ENCODE measurements around the gene PPIP5K2. TPM values are rescaled to one million over a fixed set of nuclear protein-coding genes. Genes with fewer than 3 reads are reported as not detected.

PPIP5K2 gene
- total RNA-seq, 1 donor from 2014 or later, result 71.5 TPM

- Mint-ChIP-seq H3K27ac (no peak overlapping the region), H3K36me3 (no peaks in the 10 kb centered on the region), H3K27me3 (no peaks in the 10 kb centered on the region), H3K9me3 (no peaks in the 10 kb centered on the region), H3K4me1 (ENCODE audit: unreplicated experiment) (peaks cover 10% of the 10 kb centered on the region), H3K4me3 (peak overlapping the region; percentile 13)
- no peak for DNase-seq (ENCODE audit: extremely low spot score, unreplicated experiment)
- peak; percentile 29 for TF ChIP-seq CTCF (conservative IDR thresholded peaks at IDR 0.05)
These were observed 136.1 kb downstream of the PPIP5K2 start for GRCh38 chr5:103256178-103256577.

- Mint-ChIP-seq H3K27ac (peak within 1 kb of the TSS; percentile 88), H3K4me3 (peak within 1 kb of the TSS; percentile 95), H3K9me3 (no peaks in the 10 kb centered on the region), H3K4me1 (ENCODE audit: unreplicated experiment) (peaks cover 23% of the 10 kb centered on the region), H3K36me3 (no peaks in the 10 kb centered on the region), H3K27me3 (no peaks in the 10 kb centered on the region)
- TF ChIP-seq CTCF (conservative IDR thresholded peaks at IDR 0.05), result no peak
- DNase-seq (ENCODE audit: extremely low spot score, unreplicated experiment), result peak; percentile 96
These were observed 138.4 kb downstream of the PPIP5K2 start, which contains the start of gene MACIR for GRCh38 chr5:103258368-103258956. Gene MACIR (plus strand): TSS chr5:103258763. CDS start chr5:103275920, 17,157 bp downstream.

GRCh38 chr5:103258957-103259704, 139.0 kb downstream of the PPIP5K2 start:
- no peak for TF ChIP-seq CTCF (conservative IDR thresholded peaks at IDR 0.05)
- Mint-ChIP-seq H3K36me3 (no peaks in the 10 kb centered on the region), H3K4me1 (ENCODE audit: unreplicated experiment) (peaks cover 23% of the 10 kb centered on the region), H3K27me3 (no peaks in the 10 kb centered on the region), H3K9me3 (no peaks in the 10 kb centered on the region), H3K4me3 (peak overlapping the region; percentile 95), H3K27ac (peak overlapping the region; percentile 88)
- DNase-seq (ENCODE audit: extremely low spot score, unreplicated experiment), result peak; percentile 74

GRCh38 chr5:103259705-103260355, 139.7 kb downstream of the PPIP5K2 start:
- H3K36me3 Mint-ChIP-seq, result no peaks in the 10 kb centered on the region
- no peak for TF ChIP-seq CTCF (conservative IDR thresholded peaks at IDR 0.05)
- H3K4me1 Mint-ChIP-seq (ENCODE audit: unreplicated experiment), result peaks cover 26% of the 10 kb centered on the region
- H3K9me3 Mint-ChIP-seq, result no peaks in the 10 kb centered on the region
- H3K27ac Mint-ChIP-seq, result peak overlapping the region; percentile 88
- H3K4me3 Mint-ChIP-seq, result peak overlapping the region; percentile 95
- H3K27me3 Mint-ChIP-seq, result no peaks in the 10 kb centered on the region
- no peak for DNase-seq (ENCODE audit: extremely low spot score, unreplicated experiment)

GRCh38 chr5:103260951-103261350, 140.8 kb downstream of the PPIP5K2 start:
- Mint-ChIP-seq H3K27me3 (no peaks in the 10 kb centered on the region), H3K4me1 (ENCODE audit: unreplicated experiment) (peaks cover 32% of the 10 kb centered on the region), H3K27ac (no peak overlapping the region), H3K4me3 (peak overlapping the region; percentile 75), H3K9me3 (no peaks in the 10 kb centered on the region), H3K36me3 (no peaks in the 10 kb centered on the region)
- no peak for DNase-seq (ENCODE audit: extremely low spot score, unreplicated experiment)
- no peak for TF ChIP-seq CTCF (conservative IDR thresholded peaks at IDR 0.05)

Other genes starting within 250 kb of the PPIP5K2 start
- gene GIN1, start 163 bp upstream of the PPIP5K2 start, total RNA-seq (ENCODE audit: low replicate concordance), result 6.9 and 8.0 TPM in 2 replicates
- gene MACIR, start 138.5 kb downstream of the PPIP5K2 start, total RNA-seq (ENCODE audit: low replicate concordance), result 19.3 and 20.8 TPM in 2 replicates